ENCODE measurements around the gene CELF4.

The CELF4 gene

DNA sequence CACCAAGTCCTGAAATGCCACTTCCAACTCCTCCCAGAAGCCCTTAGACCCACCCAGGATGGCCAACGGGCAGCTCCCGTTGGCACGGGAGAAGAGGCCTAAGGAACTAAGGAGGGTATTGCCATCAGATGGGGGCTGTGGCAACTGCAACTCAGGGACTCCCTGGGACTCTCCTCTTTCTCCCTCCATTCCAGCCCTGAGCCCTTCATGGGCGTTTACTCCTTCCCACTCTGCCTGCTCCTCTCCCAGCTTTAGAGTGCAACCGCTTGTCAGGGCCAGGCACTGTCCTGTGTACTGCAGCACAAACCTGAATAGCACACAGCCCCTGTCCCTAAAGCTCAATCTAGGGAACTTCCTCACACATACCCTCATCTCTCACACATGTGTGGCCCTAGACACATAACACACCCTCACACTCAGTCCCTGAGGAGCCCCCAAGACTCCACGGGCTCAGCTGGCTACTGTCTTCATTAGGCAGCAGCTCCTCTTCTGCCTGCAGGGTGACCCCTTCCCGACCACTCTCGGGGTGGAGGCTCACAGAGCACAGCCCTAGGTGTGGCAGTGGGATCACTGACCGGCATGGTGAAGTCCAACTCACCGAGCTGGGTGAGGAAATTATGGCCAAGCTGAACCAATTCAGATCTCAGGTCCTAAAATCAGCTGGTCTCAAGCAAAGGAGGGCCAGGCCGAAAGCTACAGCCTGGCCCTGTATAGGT is 316.3 kb downstream of the CELF4 start:
- DNase-seq = no peak

DNA sequence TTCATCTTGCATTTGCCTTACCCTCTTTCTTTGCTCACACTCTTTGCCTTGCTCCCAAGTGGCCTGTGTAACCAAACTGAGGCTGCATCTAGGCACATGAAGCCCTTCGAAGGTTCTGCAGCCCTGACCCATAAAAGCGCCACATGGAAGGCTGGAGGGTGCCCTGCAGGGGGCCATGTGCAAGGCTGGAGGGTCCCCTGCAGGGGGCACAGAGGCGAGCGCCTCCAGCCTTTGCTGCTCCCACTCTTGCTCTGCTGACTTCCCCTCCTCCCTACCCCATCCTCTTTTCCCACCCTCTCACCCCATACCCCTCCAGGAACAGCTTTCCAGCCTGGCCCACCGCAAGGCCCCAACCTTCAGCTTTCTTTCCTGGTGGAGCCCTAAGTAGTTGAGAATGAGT is 317.3 kb downstream of the CELF4 start:
- no peak for DNase-seq

DNA sequence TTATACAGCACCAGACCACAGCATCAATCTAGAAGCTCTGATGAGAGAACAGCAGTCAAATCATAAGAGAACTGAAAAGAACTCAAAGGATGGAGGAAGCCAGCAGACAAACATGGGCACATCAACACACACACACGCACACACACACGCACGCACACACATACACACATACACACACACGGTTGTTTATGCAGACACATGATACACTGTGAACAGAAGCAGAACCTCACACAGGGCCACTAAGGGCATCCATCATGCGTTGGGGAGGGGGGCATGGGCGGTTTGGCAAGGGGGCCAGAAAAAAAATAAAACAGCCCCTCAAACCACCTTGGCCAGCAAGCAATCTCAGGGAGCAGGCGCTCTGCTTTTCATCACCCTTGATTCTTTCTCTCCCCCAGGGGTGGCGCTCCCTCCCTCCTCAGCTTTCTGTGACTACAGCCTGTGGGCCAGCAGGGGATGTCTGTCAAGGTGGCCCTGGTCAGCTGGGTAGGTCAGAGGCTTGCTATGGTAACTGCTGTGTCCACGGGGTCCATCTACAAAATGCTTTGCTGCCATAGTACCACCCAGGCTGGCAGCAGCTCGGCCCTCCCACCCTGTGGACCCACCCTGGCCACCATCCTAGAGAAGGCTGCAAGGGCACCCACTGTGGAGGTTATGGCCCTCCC is 318.0 kb downstream of the CELF4 start:
- DNase-seq = no peak

DNA sequence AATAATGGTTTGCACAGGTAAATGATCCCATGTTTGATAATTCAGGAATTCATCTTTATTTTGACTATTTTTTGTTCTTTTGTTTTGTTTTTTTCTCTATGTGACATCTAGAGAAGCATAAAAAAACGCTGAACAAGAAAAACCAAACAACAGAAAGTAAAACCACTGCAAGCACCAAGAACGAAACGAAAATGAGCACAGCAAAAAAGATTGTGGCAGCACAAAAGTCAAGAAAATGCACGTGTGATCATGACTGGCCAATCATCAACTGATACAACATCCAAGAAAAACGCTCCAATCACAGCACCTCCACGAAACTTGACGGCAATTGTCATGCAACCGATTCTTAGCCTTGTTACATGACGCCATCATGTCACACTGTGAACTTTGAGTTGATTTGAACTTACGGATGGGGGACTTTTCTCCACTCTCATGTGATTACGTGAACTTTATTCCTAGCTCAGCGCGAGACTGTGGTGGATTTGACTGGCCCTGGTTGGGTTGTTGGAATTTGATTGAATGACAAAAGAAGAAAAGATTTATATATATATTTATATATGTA is 318.7 kb downstream of the CELF4 start:
- DNase-seq = no peak

- no peak for DNase-seq
These were observed 321.0 kb downstream of the CELF4 start for GRCh38 chr18:37244618-37245017.

GRCh38 chr18:37243741-37244140 is 321.9 kb downstream of the CELF4 start:
- no peak for DNase-seq

DNA sequence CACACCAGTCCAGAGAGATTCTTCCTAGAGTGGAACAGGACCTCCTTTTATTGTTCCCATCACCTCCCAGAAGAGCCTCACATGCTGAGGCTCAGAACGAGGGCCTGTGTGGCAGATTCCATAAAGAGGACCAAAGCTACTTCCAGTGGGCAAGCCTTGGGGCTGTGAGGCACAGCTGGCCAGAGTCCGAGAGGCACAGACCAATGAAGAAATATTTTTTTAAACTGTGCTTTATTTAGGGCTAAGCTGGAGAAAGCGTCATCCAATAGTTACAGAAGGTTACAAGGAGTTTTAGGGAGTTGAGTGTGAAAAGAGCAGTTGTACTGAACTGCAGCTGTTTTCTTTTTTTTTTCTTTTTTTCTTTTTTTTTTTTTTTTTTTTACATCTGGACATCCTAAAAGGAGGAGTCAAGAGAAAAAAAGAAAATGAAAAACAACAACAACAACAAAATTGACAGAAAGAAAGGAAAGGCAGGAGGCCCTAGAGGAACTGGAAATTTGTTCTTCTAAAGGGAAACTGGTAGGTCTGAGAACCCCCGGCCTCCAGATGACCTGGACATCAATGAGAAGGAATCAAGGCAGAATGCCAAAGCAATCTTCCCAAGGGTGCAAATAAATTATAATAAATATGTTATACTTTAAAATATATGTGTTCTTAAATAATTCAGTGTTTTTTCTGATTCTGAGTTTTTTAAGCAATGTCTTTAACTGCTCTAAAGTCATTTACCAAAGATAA is 322.6 kb downstream of the CELF4 start:
- DNase-seq = no peak

- DNase-seq = no peak
These were observed 323.5 kb downstream of the CELF4 start for GRCh38 chr18:37242091-37242490.

- DNase-seq = no peak
These were observed 327.1 kb downstream of the CELF4 start for GRCh38 chr18:37238282-37239108.

DNA sequence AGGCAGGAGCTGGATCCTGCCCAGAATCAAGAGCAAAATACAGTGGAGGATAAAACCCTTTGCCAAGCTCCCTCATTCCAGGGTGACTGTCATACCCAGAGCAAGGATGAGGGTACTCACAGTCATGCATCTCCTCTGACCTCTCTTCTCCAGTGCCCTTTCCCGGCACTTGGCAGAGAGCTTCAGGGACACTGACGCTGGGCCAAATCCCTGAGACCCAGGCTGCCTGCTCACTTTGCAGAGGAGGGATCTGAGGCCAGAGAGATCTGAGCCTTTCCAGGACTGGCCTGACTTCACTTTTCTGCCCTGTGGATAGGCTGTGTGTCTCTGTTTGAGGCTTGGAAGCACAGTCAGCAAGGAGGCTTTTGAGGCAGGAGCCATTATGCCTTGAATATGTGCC is 330.0 kb downstream of the CELF4 start:
- DNase-seq = no peak

DNA sequence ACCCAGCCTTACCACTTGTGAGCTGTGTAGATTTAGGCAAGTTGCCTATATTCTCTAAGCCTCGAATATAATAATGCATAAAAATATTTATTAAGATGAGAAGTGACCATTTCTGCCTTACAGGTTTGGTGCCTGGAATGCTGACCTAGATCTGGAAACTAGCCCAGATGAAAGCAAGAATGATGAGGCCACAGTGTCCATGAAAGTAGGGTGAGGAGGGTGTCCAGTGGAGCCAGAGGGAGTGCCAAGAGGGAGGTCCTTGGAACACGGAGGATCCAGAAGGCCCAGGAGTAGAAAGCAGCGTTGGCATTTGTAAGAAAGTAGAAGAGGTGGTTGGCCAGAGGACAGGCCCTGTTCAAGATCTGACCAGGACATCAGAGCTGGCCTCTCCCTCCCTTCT is 334.3 kb downstream of the CELF4 start:
- no peak for DNase-seq

- no peak for DNase-seq
These were observed 334.8 kb downstream of the CELF4 start for GRCh38 chr18:37230768-37231167.

GRCh38 chr18:37225279-37225678 is 340.3 kb downstream of the CELF4 start:
- no peak for DNase-seq

- no peak for DNase-seq
These were observed 342.6 kb downstream of the CELF4 start for GRCh38 chr18:37222999-37223378.

DNA sequence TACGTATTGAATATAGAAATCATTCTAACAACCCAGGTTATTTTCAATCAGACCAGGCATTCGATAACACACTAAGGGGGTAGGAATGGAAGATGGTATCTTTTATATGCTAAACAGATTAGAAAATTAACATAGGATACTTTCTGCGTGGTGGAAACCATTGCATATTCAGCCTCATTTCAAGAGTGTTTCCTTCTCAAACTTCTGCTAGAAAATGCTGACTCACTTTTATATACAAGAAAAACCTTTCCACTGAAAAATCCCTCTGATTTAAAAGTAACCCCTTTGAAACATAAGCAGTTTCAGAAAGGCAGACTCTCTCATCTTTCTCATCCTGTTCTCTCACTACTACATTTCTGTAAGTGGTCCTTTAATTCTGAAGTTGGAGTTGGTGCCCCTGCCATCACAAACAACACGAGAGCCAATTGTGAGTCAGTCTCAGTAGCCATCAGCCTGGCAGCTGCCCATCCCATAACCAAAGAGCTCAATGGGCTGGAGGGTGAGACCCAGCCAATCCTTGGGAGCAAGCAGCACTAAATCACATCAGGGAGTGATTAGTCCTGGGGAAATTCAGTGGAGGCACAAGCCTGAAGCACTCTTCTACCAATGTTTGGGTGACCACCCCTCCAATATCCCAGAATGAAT is 343.1 kb downstream of the CELF4 start:
- DNase-seq = no peak

DNA sequence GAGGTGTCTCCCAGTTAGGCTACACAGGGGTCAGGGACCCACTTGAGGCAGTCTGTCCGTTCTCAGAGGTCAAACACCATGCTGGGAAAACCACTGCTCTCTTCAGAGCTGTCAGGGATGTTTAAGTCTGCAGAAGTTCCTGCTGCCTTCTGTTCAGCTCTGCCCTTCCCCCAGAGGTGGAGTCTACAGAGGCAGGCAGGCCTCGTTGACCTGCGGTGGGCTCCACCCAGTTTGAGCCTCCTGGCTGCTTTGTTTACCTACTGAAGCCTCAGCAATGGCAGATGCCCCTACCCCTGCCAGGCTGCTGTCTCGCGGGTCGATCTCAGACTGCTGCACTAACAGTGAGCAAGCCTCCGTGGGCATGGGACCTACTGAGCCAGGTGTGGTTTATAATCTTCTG is 346.3 kb downstream of the CELF4 start:
- DNase-seq = no peak

GRCh38 chr18:37218022-37218590 is 347.5 kb downstream of the CELF4 start:
- no peak for DNase-seq

GRCh38 chr18:37210781-37211180 is 354.8 kb downstream of the CELF4 start:
- DNase-seq = no peak

- no peak for DNase-seq
These were observed 358.3 kb downstream of the CELF4 start for GRCh38 chr18:37207343-37207742.

DNA sequence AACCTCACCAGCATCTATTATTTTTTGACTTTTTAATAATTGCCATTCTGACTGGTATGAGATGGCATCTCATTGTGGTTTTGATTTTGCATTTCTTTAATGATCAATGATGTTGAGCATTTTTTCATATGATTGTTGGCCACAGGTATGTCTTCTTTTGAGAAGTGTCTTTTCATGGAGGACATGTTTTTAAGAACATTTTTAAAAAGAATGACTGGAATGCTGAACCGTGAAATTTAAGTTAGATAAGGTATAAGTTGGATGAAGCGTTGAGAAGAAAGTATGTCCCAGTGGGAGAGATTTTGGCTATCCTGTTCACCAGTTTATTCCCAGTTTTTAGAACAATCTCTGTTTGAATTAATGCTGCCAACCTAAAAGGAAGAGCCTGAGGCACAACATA is 365.9 kb downstream of the CELF4 start:
- no peak for DNase-seq
